HG03135 (cell line): ENCODE results near the gene PLGRKT.
A peak's percentile ranks its signal among the peaks of the same experiment; 100 is the strongest.
"Not testable (repeated sequence)": the region's sequence is repeated elsewhere in the genome, so short reads cannot be mapped to it uniquely, and the experiment has no call there.

Experiments used
- ATAC-seq: cut with Tn5 transposase; IDR thresholded peaks from one replicate; pipeline ENCODE4 v1.9.1; 2021; ENCODE audit warnings: mild to moderate bottlenecking, moderate library complexity; ENCODE audit not compliant: unreplicated experiment

PLGRKT gene, protein sequence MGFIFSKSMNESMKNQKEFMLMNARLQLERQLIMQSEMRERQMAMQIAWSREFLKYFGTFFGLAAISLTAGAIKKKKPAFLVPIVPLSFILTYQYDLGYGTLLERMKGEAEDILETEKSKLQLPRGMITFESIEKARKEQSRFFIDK

DNA sequence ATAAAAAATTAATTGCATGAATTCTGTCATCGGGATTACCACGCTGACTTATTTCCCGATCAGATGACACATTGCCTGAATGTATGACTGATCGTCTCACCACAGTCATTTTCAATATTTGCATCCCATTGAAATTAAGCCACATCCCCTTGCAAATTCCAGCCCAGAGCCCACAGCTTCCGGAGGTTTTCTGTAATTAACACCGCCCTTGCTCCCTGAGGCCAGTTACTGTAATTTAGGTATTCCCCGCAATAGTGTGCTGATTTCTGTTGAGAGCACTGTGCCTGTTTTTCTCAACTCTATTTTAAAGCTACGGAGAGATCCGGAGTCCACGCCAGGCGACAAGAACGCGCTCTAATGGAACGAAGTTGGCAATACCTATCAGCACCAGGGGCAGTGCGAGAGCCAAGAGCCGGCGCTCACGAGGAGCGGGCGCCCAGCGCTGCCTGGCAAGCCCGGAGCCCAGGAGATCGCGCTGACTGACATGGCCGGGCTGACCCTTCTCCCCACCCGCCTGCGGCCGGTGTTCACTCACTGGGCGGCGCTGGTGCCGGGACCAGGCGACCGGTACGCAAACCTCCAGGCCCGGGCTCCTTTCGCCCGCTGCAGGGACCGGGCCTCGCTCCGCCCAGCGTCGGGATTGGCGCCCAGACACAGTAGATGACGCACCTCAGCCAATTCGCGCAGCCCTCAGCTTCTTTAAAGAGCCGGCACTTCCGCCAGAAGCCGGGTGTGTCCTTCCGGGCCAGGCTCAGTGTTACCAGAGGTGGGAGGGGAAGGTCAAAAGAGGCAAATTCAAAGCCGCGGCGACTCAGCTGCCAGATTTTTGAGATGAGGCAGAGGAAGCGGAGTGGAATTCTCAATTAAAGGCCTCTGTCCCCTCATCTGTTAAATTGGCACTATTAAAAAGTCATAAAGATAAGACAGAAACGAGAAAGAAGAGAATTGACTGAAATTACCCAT, at the start of gene PLGRKT:
TSS of gene PLGRKT (minus strand) at position 672 of the 963 bp plus-strand sequence. CDS start 5,948 bp downstream, outside the sequence.
- peak; percentile 81 for ATAC-seq

DNA sequence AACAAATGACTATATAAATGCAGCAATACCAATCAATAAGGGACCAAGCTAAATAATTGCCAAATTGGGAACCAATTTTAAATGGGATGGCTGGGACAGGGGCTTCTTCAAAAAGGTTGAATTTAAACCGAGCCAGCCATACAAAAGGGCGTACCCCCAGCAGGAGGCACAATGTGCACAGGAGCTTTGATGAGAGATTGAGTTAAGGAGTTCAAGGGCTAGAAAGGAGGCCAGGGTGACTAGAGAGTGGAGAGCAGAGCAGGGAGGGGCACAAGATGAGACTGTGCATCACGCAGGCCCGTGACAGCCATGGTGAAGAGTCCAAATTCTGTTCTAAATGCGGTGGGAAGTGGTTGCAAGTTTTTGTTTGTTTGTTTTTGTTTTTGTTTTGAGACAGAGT, 49.3 kb upstream of the PLGRKT start:
- ATAC-seq = no peak

DNA sequence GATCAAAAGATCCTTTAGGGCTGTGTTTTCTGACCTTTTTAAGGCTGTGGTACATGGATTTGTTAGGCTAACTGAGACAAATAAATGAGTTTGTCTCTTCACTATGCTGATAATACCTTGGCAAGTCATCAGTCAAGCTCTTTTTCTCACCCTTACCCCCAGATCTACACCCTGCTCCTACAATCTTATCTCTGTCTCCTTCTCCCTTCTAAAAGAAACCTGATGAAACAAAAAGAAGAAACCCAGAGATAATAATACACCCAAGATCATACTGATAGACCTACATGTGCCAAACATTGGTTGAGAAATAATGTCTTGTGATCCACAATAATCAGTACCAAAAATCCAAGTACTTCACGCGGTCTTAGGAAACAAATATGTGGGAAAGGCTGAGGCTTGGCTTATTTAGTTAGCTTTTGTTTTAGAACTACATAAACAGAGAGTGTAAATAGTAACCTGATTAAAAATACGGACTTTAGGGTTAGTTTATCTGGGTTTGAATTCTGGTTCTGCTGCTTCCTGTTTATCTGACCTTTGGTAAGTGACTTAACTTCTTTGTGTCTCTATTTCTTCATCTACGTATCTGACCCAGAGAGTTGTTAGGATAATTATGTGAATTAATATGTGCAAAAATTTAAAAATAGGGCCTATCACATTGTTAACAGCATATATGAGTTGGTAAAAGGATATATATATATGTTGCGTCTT, 47.8 kb upstream of the PLGRKT start:
- no peak for ATAC-seq

DNA sequence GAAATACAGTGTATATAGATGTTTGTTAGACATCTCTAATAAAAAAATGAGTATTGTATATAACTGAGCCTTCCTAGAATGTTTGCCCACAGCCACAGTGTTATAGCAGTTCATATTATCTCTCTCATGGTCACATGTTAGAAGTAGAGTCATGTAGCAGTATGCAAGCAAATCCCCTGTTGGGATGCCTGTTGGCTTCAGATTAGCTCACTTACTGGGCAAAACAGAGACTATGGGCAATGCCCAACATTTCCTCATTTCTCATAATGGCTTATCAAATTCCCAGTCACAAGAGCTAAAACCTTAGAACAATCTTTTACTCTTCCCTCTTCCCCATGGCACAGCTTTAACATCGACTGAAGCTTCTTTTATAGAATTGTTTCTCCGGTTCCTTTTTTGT, 45.6 kb upstream of the PLGRKT start:
- ATAC-seq = no peak

DNA sequence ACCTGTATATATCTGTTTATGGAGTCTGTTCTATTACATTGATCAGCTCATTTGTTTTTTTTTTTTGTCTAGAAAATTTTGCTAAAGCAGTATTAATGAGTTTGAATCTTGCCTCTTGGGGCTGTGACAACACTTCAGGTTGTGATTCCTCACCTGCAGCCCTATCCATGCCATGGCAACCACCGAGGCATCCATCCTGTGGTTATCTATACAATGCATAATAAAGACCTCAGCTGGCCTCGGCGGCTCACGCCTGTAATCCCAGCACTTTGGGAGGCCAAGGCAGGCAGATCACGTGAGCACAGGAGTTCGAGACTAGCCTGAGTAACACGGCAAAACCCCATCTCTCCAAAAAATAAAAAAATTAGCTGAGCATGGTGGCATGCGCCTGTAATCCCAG, 44.5 kb upstream of the PLGRKT start:
- no peak for ATAC-seq

DNA sequence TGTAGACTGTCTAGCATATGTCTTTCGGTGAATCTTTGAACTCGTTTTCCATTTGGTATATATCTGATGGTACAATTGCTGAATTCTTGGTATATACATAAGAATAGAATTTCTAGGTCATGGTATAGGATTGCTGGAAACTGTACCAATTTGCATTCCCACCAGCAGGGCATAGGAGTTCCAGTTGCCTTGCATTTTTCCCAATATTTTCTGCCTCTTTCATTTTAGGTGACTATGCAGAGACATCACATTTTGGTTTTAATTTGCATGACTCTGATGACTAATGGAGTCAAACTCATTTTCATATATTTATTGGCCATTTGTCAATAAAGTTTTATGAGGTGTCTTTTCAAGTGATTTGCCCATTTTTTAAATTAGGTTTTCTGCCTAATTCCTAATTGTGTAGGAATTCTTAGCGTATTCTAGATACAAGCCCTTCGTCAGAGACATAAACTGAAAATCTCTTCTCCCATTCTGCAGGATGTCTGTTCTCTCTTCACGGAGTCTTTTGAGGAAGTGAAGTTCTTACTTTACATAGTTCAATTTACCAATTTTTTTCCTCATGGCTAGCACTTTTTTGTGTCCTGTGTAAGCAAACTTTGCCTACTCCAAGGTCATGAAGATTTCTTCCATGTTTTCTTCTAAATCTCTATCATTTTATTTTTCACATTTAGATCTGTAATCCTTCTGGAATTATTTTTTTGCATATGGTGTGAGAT, 43.8 kb upstream of the PLGRKT start:
- no peak for ATAC-seq

DNA sequence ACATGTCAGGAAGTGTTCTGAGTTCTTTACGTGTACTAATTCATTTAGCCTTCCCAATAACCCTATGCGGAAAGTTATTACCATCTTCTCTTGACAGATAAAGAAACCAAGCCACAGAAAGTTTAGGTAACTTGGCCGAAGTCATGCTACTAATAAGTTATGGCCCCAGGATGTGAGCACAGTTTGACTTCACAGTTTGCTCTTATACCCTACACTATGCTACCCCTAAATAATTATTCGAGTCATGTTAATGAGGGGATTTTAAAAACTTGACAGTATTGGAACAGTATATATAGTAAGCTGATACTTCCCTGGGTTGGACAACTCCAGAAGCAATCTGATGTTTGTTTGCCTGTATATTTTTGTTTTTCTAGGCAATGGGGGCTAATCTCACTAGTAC, 43.2 kb upstream of the PLGRKT start:
- no peak for ATAC-seq

DNA sequence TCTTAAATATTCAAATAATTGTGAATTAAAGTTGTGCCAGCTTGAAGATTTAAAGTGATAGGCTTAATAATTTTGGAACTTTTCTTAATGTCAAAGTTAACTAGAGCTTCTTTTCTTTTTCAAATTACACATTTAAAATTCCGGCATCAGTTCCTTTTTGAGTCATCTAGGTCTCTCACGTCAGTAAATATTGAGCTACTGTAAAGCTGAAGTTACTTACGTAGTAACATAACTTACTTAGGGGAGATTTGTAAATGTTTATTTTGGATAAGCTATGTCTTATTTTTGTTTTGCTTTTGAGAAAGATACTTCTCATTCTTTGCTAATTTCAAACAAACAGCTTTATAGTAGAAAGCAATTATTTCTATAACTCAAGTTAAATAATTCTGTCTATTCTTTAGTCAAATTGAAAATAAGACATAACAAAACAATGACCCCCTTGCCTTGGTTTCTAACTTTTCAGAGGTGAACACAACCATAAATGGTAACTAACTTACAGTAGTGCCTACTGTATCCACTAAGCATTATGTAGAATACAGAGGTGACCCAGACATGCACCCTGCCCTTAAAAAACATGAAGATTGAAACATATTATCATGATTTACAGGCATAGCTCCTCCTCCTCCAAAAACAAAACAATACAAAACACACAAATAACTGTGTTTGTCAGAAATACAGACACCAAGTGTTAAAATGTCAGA, 42.4 kb upstream of the PLGRKT start:
- no peak for ATAC-seq

DNA sequence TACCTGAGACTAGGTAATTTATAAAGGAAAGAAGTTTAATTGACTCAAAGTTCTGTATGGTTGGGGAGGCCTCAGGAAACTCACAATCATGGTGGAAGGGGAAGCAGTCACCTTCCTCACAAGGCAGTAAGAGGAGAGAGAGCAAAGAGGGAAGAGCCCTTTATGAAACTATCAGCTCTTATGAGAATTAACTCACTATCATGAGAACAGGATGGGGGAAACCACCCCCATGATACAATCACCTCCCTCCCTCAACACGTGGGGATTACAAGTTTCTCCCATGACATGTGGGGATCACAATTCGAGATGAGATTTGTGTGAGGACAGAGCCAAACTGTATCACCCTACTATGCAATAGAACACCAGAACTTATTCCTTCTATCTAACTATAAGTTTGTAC, 40.5 kb upstream of the PLGRKT start:
- ATAC-seq = no peak

DNA sequence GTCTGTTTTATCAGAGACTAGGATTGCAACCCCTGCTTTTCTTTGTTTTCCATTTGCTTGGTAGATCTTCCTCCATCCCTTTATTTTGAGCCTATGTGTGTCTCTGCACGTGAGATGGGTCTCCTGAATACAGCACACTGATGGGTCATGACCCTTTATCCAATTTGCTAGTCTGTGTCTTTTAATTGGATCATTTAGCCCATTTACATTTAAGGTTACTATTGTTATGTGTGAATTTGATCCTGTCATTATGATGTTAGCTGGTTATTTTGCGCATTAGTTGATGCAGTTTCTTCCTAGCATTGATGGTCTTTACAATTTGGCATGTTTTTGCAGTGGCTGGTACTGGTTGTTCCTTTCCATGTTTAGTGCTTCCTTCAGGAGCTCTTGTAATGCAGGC, 37.9 kb upstream of the PLGRKT start:
- not testable (repeated sequence) for ATAC-seq

DNA sequence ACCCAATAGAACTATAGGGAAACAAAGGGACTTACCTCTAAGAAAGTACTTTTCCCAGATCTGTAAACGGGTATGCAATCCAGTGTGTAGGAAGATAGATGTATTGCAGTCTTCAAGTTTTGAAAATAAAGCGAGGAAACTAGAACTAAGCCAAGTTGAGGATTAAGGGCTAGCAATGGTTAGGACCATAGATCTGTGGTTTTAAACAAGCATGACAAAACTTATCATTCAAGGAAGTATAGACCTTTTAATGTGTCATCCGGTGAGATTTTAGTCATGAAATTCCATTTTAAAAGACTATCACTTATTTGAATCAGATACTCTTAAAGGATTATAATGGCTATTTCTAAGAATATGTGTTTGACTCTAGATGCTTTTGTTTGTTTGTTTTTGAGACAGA, 33.1 kb upstream of the PLGRKT start:
- ATAC-seq = no peak

DNA sequence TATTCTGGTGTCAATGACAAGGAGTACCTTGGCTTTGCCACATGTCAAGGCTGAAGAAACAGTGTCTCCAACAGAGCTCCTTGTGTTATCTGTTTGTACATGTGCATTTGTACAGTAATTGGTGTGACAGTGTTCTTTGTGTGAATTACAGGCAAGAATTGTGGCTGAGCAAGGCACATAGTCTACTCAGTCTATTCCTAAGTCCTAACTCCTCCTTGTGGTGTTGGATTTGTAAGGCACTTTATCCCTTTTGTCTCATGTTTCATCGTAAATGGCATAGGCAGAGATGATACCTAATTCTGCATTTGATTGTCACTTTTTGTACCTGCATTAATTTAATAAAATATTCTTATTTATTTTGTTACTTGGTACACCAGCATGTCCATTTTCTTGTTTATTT, 32.4 kb upstream of the PLGRKT start:
- ATAC-seq = no peak

DNA sequence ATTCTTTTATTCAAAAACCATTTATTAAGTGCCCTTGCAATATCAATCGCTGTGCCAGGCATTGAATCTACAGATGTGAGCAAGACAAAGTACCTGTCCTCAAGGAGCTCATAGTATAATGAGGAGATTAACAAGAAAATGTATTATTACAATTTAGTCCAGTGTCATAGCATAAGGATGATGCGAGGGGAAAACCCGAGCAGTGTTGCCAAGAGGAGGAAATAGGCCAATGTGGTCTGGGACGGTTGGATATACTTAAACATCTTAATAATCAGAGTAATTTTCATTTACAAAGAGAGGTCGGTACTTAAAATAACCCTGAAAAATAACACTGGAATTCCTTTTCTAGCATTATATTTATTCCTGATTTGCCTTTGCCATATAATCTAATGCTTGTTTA, 31.1 kb upstream of the PLGRKT start:
- ATAC-seq = no peak

DNA sequence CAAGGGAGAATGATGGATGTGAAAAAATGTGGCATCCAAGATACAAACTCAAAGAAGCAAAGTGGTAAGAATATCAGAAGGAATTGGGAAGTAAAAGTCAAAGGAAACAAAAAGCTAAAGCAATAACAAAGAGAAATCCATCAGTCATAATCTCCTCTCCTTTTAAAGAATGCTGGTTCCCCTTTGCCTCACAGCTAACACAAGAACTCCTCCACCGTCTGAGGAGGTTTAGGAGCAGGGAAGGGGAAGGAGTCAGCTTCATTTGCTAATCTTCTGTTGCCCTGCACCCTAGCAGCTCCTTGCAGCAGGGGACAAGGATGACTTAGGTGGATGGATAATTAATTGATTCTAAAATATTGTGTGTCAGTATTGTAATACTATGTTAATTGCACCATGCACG, 29.0 kb upstream of the PLGRKT start:
- ATAC-seq = no peak

DNA sequence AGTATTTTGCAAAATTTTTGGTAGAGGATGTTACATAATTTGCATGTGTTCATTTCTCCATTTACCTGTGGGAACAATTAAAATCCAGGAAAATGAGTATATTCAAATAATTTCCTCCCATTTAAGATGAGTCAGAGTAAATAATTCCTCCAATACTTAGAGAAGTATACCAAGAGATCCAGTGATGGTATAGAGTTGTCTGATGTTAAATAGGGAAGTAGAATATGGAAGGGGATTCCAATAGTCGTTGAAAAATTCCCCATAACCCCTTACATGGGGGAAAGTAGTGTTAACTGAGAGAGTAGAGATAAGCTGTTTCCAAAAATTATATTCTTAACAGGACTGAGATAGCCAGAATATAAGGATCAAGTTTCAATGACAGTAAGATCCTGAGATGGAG, 28.3 kb upstream of the PLGRKT start:
- ATAC-seq = no peak

DNA sequence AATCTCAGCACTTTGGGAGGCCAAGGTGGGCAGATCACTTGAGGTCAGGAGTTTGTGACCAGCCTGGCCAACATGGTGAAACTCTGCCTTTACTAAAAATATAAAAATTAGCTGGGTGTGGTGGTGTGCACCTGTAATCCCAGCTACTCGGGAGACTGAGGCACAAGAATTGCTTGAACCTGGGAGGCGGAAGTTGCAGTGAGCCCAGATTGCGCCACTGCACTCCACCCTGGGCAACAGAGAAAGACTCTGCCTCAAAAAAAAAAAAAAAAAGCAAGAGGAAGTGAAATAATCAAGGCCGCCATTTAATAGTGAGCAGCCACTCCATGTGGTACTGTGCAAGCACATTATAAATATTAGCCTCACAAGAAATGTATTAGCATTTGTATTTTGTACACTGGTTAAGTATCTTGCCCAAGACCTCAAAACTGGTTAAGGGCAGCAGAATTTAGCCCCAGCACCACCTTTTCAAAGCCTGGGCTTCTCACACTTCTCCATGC, 27.2 kb upstream of the PLGRKT start:
- ATAC-seq = not testable (repeated sequence)

DNA sequence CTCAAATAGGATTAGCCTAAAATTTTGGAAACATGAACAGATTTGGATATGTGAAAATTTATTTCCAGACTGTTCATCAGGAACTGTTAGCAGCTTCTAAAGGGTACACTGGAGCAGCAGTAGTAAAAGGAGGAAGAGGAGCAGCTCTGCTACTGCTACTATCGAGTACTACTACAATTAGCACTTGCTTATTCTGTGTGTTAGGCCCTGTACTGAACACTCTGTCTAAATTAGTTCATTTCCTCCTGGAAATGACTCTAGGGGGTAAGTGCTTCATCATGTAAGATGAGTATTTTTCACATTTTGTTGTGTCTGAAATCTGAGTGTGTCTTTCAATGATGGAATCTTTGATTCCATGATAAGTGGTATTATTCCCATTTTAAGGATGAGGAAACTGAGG, 22.4 kb upstream of the PLGRKT start:
- ATAC-seq = no peak

DNA sequence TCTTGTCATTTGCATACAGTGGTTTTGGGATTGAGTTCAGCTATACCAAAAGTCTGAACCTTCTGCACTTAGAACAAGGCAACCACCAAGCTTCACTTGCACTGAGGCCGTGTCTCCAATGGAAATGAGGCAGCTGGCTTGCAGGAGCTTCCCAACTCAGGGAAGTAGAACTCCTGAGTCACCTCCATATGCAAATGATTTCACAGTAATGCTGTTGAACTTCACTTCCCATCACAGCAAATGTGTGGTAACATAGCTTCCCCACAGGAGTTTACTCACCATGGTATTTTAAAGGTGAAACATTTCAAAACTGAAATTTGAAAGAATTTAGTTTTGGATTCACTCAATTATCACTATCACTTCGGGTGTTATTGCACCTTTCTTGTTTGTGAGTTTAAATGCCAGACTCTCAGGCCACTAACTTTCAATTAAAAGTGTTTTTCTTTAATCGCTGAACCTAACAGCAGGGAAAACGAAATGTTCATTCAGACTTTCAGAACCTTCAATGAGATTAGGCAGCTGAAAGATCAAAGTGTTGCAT, 21.6 kb upstream of the PLGRKT start:
- ATAC-seq = peak; percentile 53

DNA sequence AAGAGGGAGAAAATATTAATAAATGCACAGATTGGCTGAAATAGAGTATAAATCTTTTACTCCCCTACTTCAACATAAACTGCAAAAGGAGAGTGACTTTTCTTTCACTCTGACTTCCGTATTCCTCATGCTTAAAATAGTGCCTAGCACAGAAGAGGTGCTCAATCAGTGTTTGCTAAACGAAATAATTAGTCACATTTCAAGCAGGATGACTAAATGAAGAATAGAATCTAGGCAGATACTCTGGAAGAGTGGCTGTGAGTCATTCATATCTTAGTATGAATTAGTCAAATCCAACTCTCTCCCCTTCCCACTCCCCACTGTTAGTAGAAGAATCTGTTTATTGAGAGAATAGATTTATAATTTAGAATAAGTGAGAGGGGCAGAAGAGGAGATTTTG, 17.5 kb upstream of the PLGRKT start:
- no peak for ATAC-seq

DNA sequence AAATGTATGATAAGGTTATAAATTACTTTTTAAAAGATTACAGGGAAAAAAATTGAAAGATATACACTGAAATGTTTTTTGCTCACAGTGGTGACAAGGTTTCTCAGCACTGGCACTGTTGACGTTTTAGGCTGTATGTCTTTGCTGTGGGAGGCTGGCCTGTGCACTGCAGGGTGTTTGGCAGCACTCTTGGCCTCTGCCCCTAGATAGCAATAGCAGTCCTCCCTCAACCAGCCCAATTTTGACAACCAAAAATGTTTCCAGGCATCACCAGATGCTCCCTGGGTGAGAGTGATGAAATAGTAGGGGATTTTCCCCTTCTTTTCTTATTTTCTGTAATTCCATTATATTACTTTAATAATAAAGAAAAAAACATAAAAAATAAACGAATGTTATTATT, 15.9 kb upstream of the PLGRKT start:
- ATAC-seq = no peak
